ENCODE measurements around the gene ACAD9. TPM values are rescaled to one million over a fixed set of nuclear protein-coding genes. Genes with fewer than 3 reads are reported as not detected.
A peak's percentile ranks its signal among the peaks of the same experiment; 100 is the strongest.
"Not testable (repeated sequence)": the region's sequence is repeated elsewhere in the genome, so short reads cannot be mapped to it uniquely, and the experiment has no call there.

The ACAD9 gene
- total RNA-seq, 1 donor from 2014 or later: 43.0 TPM

DNA sequence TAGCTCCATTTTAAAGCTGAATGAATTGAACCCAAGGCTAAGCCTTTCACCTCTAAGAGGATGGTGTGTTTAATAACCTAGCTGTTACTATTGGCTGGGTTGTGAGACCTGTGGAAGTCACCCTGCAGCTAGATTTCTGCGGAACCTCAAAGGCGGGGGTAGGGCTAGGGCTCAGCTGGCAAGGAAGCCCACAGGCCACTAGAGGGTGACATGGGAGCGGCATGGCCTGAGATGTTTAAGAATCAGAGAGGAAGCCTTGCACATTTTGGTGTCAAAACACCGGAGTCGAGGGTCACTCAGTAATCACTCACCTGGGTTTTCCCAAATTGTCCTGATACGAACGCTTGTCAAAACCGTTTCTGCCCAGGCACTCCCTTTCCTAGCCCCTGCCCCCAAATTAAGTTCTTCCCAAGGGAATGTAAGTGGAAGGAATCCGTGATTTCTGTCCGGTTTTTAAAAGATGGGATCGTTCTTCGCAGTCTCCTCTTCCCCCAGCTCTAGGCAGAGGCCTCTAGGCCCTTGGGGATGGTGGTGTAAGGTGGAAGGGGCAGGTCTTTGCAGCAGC is 3.8 kb upstream of the ACAD9 start:
- no peaks in the 10 kb centered on the region for H3K36me3 ChIP-seq
- no peak for DNase-seq (ENCODE audit: extremely low spot score in 2 of 2)
- intact Hi-C loops (cut with DNase I): no loop called here
- TF ChIP-seq POLR2A (IDR thresholded peaks at IDR 0.05): no peak
- TF ChIP-seq, protein P1, sequence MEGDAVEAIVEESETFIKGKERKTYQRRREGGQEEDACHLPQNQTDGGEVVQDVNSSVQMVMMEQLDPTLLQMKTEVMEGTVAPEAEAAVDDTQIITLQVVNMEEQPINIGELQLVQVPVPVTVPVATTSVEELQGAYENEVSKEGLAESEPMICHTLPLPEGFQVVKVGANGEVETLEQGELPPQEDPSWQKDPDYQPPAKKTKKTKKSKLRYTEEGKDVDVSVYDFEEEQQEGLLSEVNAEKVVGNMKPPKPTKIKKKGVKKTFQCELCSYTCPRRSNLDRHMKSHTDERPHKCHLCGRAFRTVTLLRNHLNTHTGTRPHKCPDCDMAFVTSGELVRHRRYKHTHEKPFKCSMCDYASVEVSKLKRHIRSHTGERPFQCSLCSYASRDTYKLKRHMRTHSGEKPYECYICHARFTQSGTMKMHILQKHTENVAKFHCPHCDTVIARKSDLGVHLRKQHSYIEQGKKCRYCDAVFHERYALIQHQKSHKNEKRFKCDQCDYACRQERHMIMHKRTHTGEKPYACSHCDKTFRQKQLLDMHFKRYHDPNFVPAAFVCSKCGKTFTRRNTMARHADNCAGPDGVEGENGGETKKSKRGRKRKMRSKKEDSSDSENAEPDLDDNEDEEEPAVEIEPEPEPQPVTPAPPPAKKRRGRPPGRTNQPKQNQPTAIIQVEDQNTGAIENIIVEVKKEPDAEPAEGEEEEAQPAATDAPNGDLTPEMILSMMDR (IDR thresholded peaks at IDR 0.05): no peak
- TF ChIP-seq POLR2AphosphoS5 (IDR thresholded peaks at IDR 0.05; ENCODE audit: insufficient read depth in 1 of 2, low read depth in 1 of 2): no peak
- H3K4me3 ChIP-seq: no peak overlapping the region
- H3K27me3 ChIP-seq: no peaks in the 10 kb centered on the region
- H3K9me3 ChIP-seq: no peaks in the 10 kb centered on the region
- peaks cover 22% of the 10 kb centered on the region for H3K4me1 ChIP-seq
- H3K27ac ChIP-seq: no peak overlapping the region

GRCh38 chr3:128878011-128878457 is 1.4 kb upstream of the ACAD9 start:
- no peak for DNase-seq (ENCODE audit: extremely low spot score in 2 of 2)
- H3K4me1 ChIP-seq: peaks cover 44% of the 10 kb centered on the region
- H3K36me3 ChIP-seq: no peaks in the 10 kb centered on the region
- no peaks in the 10 kb centered on the region for H3K9me3 ChIP-seq
- H3K27me3 ChIP-seq: no peaks in the 10 kb centered on the region
- H3K4me3 ChIP-seq: peak overlapping the region; percentile 63 to 70
- H3K27ac ChIP-seq: peak overlapping the region; percentile 90
- TF ChIP-seq POLR2AphosphoS5 (IDR thresholded peaks at IDR 0.05; ENCODE audit: insufficient read depth in 1 of 2, low read depth in 1 of 2) (no peak), POLR2A (IDR thresholded peaks at IDR 0.05) (no peak)
- TF ChIP-seq, protein P1 (IDR thresholded peaks at IDR 0.05): no peak
- intact Hi-C loops (cut with DNase I): no loop called here

DNA sequence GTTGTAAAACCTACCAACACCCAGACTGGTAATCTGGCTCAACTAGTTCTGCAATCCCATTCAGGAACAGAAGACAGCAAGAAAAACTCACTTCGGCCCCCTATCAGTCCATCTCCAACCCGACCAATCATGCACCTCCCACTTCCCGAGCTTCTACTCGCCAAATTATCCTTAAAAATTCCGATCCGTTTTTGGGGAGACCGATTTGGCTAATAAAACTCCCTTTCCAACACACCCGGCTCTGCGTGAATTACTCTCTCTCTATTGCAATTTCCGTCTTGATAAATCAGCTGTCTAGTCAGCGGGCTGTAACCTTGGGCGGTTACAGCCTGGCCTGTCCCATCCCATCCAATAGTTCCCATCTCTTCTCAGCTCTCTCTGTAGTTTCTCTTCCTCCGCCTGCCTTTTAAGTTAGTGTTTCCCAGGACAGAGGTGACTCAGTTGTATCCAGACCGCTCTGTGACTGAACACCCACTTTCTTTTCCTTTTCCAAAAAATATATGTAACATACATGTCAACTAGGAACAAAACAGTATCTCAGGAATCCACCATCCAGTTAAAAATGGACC is 780 bp upstream of the ACAD9 start:
- peak overlapping the region; percentile 90 for H3K27ac ChIP-seq
- TF ChIP-seq POLR2AphosphoS5 (IDR thresholded peaks at IDR 0.05; ENCODE audit: insufficient read depth in 1 of 2, low read depth in 1 of 2) (no peak), POLR2A (IDR thresholded peaks at IDR 0.05) (no peak)
- TF ChIP-seq, protein P1 (IDR thresholded peaks at IDR 0.05): no peak
- peaks cover 44% of the 10 kb centered on the region for H3K4me1 ChIP-seq
- no peaks in the 10 kb centered on the region for H3K27me3 ChIP-seq
- H3K9me3 ChIP-seq: no peaks in the 10 kb centered on the region
- DNase-seq (ENCODE audit: extremely low spot score in 2 of 2): no peak
- H3K4me3 ChIP-seq: peak overlapping the region; percentile 63 to 70
- intact Hi-C loops (cut with DNase I): no loop called here
- H3K36me3 ChIP-seq: no peaks in the 10 kb centered on the region

GRCh38 chr3:128879991-128880390 is 571 bp downstream of the ACAD9 start:
- H3K4me1 ChIP-seq: peaks cover 44% of the 10 kb centered on the region
- intact Hi-C loops (cut with DNase I): no loop called here
- TF ChIP-seq POLR2AphosphoS5 (IDR thresholded peaks at IDR 0.05; ENCODE audit: insufficient read depth in 1 of 2, low read depth in 1 of 2) (no peak), POLR2A (IDR thresholded peaks at IDR 0.05) (no peak)
- TF ChIP-seq, protein P1 (IDR thresholded peaks at IDR 0.05): no peak
- peak overlapping the region; percentile 63 to 70 for H3K4me3 ChIP-seq
- no peaks in the 10 kb centered on the region for H3K27me3 ChIP-seq
- H3K36me3 ChIP-seq: no peaks in the 10 kb centered on the region
- H3K27ac ChIP-seq: peak overlapping the region; percentile 90
- H3K9me3 ChIP-seq: no peaks in the 10 kb centered on the region
- DNase-seq (ENCODE audit: extremely low spot score in 2 of 2): no peak

GRCh38 chr3:128880455-128880854 is 1.0 kb downstream of the ACAD9 start:
- DNase-seq (ENCODE audit: extremely low spot score in 2 of 2); H3K9me3 ChIP-seq; intact Hi-C loops (cut with DNase I); H3K36me3 ChIP-seq; H3K27ac ChIP-seq; H3K27me3 ChIP-seq: not testable (repeated sequence)
- peak overlapping the region; percentile 63 to 70 for H3K4me3 ChIP-seq
- H3K4me1 ChIP-seq: peaks cover 44% of the 10 kb centered on the region
